ENCODE data around the gene ZNF236. TPM values are rescaled to one million over a fixed set of nuclear protein-coding genes. Genes with fewer than 3 reads are reported as not detected.

Gene ZNF236
- total and polyA plus RNA-seq, 10 of the 15 experiments (the other 5 are each of a cell fraction or from before 2014, with no cell fraction given) = 1.0 to 14.4 (median 5.9) TPM

DNA sequence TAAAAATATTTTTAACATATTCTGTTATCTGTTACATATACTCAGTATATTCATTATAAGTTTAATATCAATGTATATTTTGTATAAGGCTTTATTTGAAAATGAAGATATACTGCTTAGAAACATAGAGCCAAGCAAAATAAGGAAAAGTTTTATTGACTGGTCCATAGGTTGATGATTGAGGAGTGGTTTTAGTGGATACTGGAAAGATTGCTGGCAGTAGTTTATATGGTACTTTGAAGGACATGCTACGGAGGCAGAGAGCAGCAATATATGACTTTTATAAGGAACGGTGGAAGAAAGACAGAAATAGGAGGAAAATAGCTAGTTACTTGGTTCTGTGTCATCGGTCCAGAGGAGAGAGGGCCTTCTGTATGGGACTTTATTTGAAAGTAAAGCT, 92.4 kb downstream of the ZNF236 start:
- no peak overlapping the region for H3K27ac ChIP-seq (ENCODE audit: control insufficient read depth, insufficient read depth)
- H3K9ac ChIP-seq (ENCODE audit: control insufficient read depth, insufficient read depth, low read length) = no peak overlapping the region
- ChIA-PET RAD21 (ENCODE audit: unreplicated experiment) (no interaction called here), POLR2A (no interaction called here), SMC1A (ENCODE audit: uncharacterized antibody, unreplicated experiment) (no interaction called here), CTCF (no interaction called here)
- H3K79me2 ChIP-seq (ENCODE audit: control insufficient read depth, insufficient read depth, low read length) = no peaks in the 10 kb centered on the region
- ATAC-seq (no peak), FAIRE-seq (no peak), DNase-seq (ENCODE audit: low read depth, low spot score) (no peak)
- H3K9me3 ChIP-seq (replicated peaks; ENCODE audit: control insufficient read depth, insufficient read depth, low read length) = no peaks in the 10 kb centered on the region
- intact Hi-C loops (cut with micrococcal nuclease; ENCODE audit: unreplicated experiment) = no loop called here
- no peaks in the 10 kb centered on the region for H4K20me1 ChIP-seq (ENCODE audit: control insufficient read depth, insufficient read depth)
- in situ Hi-C loops (cut with MboI) = no loop called here
- peaks cover 17 to 41% of the 10 kb centered on the region in 2 experiments for H3K36me3 ChIP-seq (ENCODE audit: control insufficient read depth in 2 of 2, insufficient read depth in 2 of 2, low read length in 1 of 2)
- H3K4me2 ChIP-seq (ENCODE audit: control insufficient read depth, insufficient read depth) = no peak overlapping the region
- H3K4me1 ChIP-seq (ENCODE audit: control insufficient read depth, insufficient read depth, low read length) = no peaks in the 10 kb centered on the region; the same call in 1 of the 2 replicates
- no peaks in the 10 kb centered on the region for H3K27me3 ChIP-seq (replicated peaks in 1 of 2; ENCODE audit: control insufficient read depth in 2 of 2, insufficient read depth in 2 of 2, low read length in 1 of 2)
- WGBS (ENCODE audit: insufficient coverage, insufficient replicate concordance, low lambda C conversion rate, missing lambda C conversion rate) = 77% methylated on average over 3 of the region's 3 CpGs
- H2AFZ ChIP-seq (ENCODE audit: control insufficient read depth, low read depth, low read length) = no peak overlapping the region
- BruUV-seq (replicated peaks) = no TSS peak
- H3K4me3 ChIP-seq = no peak overlapping the region
- no peak for TF ChIP-seq EZH2 (IDR thresholded peaks at IDR 0.05; ENCODE audit: borderline replicate concordance, control insufficient read depth, low read depth, low read length)
- TF ChIP-seq, protein P1, sequence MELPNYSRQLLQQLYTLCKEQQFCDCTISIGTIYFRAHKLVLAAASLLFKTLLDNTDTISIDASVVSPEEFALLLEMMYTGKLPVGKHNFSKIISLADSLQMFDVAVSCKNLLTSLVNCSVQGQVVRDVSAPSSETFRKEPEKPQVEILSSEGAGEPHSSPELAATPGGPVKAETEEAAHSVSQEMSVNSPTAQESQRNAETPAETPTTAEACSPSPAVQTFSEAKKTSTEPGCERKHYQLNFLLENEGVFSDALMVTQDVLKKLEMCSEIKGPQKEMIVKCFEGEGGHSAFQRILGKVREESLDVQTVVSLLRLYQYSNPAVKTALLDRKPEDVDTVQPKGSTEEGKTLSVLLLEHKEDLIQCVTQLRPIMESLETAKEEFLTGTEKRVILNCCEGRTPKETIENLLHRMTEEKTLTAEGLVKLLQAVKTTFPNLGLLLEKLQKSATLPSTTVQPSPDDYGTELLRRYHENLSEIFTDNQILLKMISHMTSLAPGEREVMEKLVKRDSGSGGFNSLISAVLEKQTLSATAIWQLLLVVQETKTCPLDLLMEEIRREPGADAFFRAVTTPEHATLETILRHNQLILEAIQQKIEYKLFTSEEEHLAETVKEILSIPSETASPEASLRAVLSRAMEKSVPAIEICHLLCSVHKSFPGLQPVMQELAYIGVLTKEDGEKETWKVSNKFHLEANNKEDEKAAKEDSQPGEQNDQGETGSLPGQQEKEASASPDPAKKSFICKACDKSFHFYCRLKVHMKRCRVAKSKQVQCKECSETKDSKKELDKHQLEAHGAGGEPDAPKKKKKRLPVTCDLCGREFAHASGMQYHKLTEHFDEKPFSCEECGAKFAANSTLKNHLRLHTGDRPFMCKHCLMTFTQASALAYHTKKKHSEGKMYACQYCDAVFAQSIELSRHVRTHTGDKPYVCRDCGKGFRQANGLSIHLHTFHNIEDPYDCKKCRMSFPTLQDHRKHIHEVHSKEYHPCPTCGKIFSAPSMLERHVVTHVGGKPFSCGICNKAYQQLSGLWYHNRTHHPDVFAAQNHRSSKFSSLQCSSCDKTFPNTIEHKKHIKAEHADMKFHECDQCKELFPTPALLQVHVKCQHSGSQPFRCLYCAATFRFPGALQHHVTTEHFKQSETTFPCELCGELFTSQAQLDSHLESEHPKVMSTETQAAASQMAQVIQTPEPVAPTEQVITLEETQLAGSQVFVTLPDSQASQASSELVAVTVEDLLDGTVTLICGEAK (IDR thresholded peaks at IDR 0.05; ENCODE audit: borderline replicate concordance) = no peak
- no peak for TF ChIP-seq ESRRA (IDR thresholded peaks at IDR 0.05; ENCODE audit: low read length)
- TF ChIP-seq ZNF622 (IDR thresholded peaks at IDR 0.05) = no peak
- TF ChIP-seq NFXL1 (IDR thresholded peaks at IDR 0.05; ENCODE audit: borderline replicate concordance) = no peak
- TF ChIP-seq STAT3 (IDR thresholded peaks at IDR 0.05; ENCODE audit: low read depth, low read length) = no peak
- TF ChIP-seq, protein P2, sequence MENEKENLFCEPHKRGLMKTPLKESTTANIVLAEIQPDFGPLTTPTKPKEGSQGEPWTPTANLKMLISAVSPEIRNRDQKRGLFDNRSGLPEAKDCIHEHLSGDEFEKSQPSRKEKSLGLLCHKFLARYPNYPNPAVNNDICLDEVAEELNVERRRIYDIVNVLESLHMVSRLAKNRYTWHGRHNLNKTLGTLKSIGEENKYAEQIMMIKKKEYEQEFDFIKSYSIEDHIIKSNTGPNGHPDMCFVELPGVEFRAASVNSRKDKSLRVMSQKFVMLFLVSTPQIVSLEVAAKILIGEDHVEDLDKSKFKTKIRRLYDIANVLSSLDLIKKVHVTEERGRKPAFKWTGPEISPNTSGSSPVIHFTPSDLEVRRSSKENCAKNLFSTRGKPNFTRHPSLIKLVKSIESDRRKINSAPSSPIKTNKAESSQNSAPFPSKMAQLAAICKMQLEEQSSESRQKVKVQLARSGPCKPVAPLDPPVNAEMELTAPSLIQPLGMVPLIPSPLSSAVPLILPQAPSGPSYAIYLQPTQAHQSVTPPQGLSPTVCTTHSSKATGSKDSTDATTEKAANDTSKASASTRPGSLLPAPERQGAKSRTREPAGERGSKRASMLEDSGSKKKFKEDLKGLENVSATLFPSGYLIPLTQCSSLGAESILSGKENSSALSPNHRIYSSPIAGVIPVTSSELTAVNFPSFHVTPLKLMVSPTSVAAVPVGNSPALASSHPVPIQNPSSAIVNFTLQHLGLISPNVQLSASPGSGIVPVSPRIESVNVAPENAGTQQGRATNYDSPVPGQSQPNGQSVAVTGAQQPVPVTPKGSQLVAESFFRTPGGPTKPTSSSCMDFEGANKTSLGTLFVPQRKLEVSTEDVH (IDR thresholded peaks at IDR 0.05; ENCODE audit: low read depth, partially characterized antibody) = no peak
- TF ChIP-seq KAT2A (conservative IDR thresholded peaks at IDR 0.05; ENCODE audit: control insufficient read depth, low read depth, low read length) = no peak
- no peak for TF ChIP-seq JUND (IDR thresholded peaks at IDR 0.05; ENCODE audit: low read depth, low read length)
- no peak for TF ChIP-seq BACH1 (IDR thresholded peaks at IDR 0.05; ENCODE audit: borderline replicate concordance)
- TF ChIP-seq EP300 (IDR thresholded peaks at IDR 0.05; ENCODE audit: borderline replicate concordance in 1 of 2, control insufficient read depth in 1 of 2, low read depth in 2 of 2, low read length in 2 of 2) = no peak
- TF ChIP-seq, protein P3, sequence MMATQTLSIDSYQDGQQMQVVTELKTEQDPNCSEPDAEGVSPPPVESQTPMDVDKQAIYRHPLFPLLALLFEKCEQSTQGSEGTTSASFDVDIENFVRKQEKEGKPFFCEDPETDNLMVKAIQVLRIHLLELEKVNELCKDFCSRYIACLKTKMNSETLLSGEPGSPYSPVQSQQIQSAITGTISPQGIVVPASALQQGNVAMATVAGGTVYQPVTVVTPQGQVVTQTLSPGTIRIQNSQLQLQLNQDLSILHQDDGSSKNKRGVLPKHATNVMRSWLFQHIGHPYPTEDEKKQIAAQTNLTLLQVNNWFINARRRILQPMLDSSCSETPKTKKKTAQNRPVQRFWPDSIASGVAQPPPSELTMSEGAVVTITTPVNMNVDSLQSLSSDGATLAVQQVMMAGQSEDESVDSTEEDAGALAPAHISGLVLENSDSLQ (IDR thresholded peaks at IDR 0.05) = no peak
- TF ChIP-seq, protein P4, sequence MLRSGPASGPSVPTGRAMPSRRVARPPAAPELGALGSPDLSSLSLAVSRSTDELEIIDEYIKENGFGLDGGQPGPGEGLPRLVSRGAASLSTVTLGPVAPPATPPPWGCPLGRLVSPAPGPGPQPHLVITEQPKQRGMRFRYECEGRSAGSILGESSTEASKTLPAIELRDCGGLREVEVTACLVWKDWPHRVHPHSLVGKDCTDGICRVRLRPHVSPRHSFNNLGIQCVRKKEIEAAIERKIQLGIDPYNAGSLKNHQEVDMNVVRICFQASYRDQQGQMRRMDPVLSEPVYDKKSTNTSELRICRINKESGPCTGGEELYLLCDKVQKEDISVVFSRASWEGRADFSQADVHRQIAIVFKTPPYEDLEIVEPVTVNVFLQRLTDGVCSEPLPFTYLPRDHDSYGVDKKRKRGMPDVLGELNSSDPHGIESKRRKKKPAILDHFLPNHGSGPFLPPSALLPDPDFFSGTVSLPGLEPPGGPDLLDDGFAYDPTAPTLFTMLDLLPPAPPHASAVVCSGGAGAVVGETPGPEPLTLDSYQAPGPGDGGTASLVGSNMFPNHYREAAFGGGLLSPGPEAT (IDR thresholded peaks at IDR 0.05; ENCODE audit: low read depth) = no peak
- no peak for TF ChIP-seq MYC (IDR thresholded peaks at IDR 0.05; ENCODE audit: insufficient read depth, insufficient read length, insufficient replicate concordance, low read length, severe bottlenecking)
- no peak for TF ChIP-seq ZNF384 (IDR thresholded peaks at IDR 0.05; ENCODE audit: borderline replicate concordance, low read depth, low read length)
